Pancreas (tissue), 10 donors: ENCODE measurements around the gene RHO. TPM values are rescaled to one million over a fixed set of nuclear protein-coding genes. Genes with fewer than 3 reads are reported as not detected.
A peak's percentile ranks its signal among the peaks of the same experiment; 100 is the strongest.

Source experiments
- ATAC-seq, 4 donors: fragments of 200-7000 bp; cut with Tn5 transposase; one replicate each; pipeline versions ENCODE4 v1.8.0 to v1.9.1; 2020; ENCODE audit warnings: mild to moderate bottlenecking in 4 of 4, moderate library complexity in 4 of 4
- DNase-seq, 6 donors: peaks; one replicate each; pipeline ENCODE4 v3.0.0-alpha.2; 2020
- FAIRE-seq: peaks from 2 replicates; lab custom pipeline; 2012; peaks lifted over from hg19 to GRCh38; lab: Jason Lieb, UNC
- H3K27ac ChIP-seq, 4 donors: fragments of 200-600 bp; sonication (generic); 1 replicate in 3 of 4; 2 replicates in 1 of 4; pipeline versions ENCODE4 v1.5.0 to v1.8.0; 2020
- H3K27me3 ChIP-seq, 4 donors: fragments of 200-600 bp; one replicate each; pipeline ENCODE4 v1.8.0; 2021
- H3K36me3 ChIP-seq, 3 donors: fragments of 200-600 bp; sonication (generic) in 1 of 3; one replicate each; pipeline versions ENCODE4 v1.5.0 to v1.8.0; 2020 to 2021
- H3K4me1 ChIP-seq, 3 donors: fragments of 200-600 bp; one replicate each; pipeline ENCODE4 v1.8.0; 2021
- H3K4me3 ChIP-seq, 4 donors: fragments of 200-600 bp; sonication (generic) in 2 of 4; one replicate each; pipeline versions ENCODE4 v1.5.0 to v1.8.0; 2020 to 2021
- H3K9me3 ChIP-seq, 4 donors: fragments of 200-600 bp; one replicate each; pipeline ENCODE4 v1.8.0; 2021
- WGBS, 2 donors: extraction: QIAGEN DNeasy Blood & Tissue Kit; methylation state at CpG; one replicate each; pipeline ENCODE4 v1.1.7; 2013; 5-methylcytosine and 5-hydroxymethylcytosine counted together
- intact Hi-C, 3 donors: fragments of 100-400 bp; cut with DNase I; formaldehyde crosslinking; loops; one replicate each; pipeline versions ENCODE4 v1.11.1 to v1.14.2; 2022
- polyA plus RNA-seq, 2 donors: library from polyadenylated mRNA; stranded (reverse); fragments of 200-250 nt; gene quantifications; one replicate each; pipeline ENCODE4 v1.2.3, GENCODE V29; 2013
- total RNA-seq, 6 donors: library from RNA; stranded (reverse); fragmentation: NEBNext Ultra II Directional in 4 of 6; extraction: Animal tissue kit (Norgen Biotek cat#: 25700) in 4 of 6; gene quantifications; one replicate each; pipeline versions ENCODE4 v1.2.1 to v1.2.4, GENCODE V29; 2021 to 2023
- TF ChIP-seq, protein P1 (sequence below), 4 donors: fragments of 200-600 bp; sonication (generic) in 3 of 4; IDR thresholded peaks; one replicate each; pipeline versions ENCODE4 v1.5.0 to v1.8.0; 2021; ENCODE audit warnings: antibody characterized with exemption in 4 of 4
- donor health status: healthy with polysubstance abuse.
- donor health status: DM: no; HTN: no; CAD: no; lungs with moderate emphysema.
- donor health status: DM: no; HTN: no; CAD: no.
- donor health status: control.
- donor health status: control.
- donor health status: Bipolar disorder and iron deficiency.
- donor health status: DM: yes; HTN: yes; CAD: no.
- donor health status: DM: no; HTN: no; CAD: no.
- donor health status: DM: no; HTN: no; CAD: no.
- donor health status: DM: yes; HTN: yes; CAD: no.

RHO gene
- total and polyA plus RNA-seq, 8 donors: 0.05 TPM; not detected in 7

DNA sequence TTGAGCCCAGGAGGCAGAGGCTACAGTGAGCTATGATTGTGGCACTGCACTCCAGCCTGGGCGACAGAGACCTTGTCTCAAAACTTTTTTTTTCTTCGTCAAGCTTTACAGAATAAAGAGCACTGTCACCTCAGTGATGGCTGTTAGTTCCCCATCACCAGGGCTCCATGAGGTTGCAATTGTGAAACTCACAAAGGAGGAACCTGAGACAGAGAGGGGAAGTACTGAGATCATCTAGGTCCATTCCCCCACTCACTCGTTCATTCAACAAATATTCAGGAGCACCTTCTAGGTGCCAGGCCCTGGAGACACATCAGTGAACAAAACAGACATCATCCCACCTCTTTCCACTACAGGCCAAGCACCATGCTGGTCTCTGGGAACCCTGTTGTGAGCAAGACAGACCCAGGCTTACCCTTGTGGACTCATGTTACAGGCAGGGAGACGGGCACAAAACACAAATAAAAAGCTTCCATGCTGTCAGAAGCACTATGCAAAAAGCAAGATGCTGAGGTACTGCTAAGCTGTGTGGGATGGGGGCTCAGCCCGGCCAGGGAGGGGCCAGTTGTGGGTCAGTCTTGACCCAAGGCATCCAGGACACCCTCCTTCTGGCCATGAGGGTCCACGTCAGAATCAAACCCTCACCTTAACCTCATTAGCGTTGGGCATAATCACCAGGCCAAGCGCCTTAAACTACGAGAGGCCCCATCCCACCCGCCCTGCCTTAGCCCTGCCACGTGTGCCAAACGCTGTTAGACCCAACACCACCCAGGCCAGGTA is 2.1 kb upstream of the RHO start:
- whole genome bisulfite sequencing, 2 donors: 75 to 76% methylated on average over 12 of the region's 12 CpGs
- no peak for FAIRE-seq
- peak in 1 of 6 donors; percentile 13 for DNase-seq

DNA sequence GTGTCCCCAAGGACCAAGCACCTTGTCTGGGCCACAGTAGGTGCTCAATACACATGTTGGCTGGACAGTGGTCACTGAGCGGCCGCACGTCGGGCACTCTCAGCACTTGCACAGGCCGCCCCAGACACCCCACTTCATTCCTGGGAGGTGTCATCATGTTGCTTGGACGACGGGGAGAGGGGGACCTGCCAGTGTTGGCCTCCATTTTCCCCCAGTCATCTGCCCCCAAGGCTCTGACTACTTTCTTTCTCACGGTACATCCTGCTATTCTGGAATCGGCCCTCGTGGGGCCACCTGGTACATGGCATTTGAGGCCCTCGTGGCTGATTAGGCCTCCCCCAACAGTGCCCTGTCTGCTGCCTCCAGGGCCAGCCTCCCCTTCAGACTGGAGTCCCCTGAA is 1.2 kb upstream of the RHO start:
- Histone ChIP-seq H3K4me3 (no peak overlapping the region), H3K9me3 (no peaks in the 10 kb centered on the region), H3K27ac (no peak overlapping the region), H3K36me3 (no peaks in the 10 kb centered on the region), H3K4me1 (no peaks in the 10 kb centered on the region), H3K27me3 (no peaks in the 10 kb centered on the region)
- ATAC-seq: no peak
- 85 to 86% methylated on average over 11 of the region's 11 CpGs for WGBS, 2 donors
- no peak for FAIRE-seq
- intact Hi-C loops: no loop called here
- DNase-seq: peak in 1 of 6 donors; percentile 28
- TF ChIP-seq, protein P1, sequence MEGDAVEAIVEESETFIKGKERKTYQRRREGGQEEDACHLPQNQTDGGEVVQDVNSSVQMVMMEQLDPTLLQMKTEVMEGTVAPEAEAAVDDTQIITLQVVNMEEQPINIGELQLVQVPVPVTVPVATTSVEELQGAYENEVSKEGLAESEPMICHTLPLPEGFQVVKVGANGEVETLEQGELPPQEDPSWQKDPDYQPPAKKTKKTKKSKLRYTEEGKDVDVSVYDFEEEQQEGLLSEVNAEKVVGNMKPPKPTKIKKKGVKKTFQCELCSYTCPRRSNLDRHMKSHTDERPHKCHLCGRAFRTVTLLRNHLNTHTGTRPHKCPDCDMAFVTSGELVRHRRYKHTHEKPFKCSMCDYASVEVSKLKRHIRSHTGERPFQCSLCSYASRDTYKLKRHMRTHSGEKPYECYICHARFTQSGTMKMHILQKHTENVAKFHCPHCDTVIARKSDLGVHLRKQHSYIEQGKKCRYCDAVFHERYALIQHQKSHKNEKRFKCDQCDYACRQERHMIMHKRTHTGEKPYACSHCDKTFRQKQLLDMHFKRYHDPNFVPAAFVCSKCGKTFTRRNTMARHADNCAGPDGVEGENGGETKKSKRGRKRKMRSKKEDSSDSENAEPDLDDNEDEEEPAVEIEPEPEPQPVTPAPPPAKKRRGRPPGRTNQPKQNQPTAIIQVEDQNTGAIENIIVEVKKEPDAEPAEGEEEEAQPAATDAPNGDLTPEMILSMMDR (IDR thresholded peaks at IDR 0.05): no peak

More for the DNA sequence above, 2.1 kb upstream of the RHO start:
- no peaks in the 10 kb centered on the region for H3K36me3 ChIP-seq
- no peak overlapping the region for H3K27ac ChIP-seq
- ATAC-seq: peak in 2 of 4 donors; percentile 48 to 81
- no peaks in the 10 kb centered on the region for H3K4me1 ChIP-seq
- H3K4me3 ChIP-seq: no peak overlapping the region
- intact Hi-C loops: no loop called here
- TF ChIP-seq, protein P1 (IDR thresholded peaks at IDR 0.05): no peak
- no peaks in the 10 kb centered on the region for H3K9me3 ChIP-seq
- H3K27me3 ChIP-seq: no peaks in the 10 kb centered on the region

DNA sequence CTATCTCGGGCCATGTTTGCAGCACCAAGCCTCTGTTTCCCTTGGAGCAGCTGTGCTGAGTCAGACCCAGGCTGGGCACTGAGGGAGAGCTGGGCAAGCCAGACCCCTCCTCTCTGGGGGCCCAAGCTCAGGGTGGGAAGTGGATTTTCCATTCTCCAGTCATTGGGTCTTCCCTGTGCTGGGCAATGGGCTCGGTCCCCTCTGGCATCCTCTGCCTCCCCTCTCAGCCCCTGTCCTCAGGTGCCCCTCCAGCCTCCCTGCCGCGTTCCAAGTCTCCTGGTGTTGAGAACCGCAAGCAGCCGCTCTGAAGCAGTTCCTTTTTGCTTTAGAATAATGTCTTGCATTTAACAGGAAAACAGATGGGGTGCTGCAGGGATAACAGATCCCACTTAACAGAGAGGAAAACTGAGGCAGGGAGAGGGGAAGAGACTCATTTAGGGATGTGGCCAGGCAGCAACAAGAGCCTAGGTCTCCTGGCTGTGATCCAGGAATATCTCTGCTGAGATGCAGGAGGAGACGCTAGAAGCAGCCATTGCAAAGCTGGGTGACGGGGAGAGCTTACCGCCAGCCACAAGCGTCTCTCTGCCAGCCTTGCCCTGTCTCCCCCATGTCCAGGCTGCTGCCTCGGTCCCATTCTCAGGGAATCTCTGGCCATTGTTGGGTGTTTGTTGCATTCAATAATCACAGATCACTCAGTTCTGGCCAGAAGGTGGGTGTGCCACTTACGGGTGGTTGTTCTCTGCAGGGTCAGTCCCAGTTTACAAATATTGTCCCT is 1.2 kb downstream of the RHO start:
- H3K4me1 ChIP-seq: no peaks in the 10 kb centered on the region
- H3K4me3 ChIP-seq: no peak overlapping the region
- intact Hi-C loops: no loop called here
- ATAC-seq: no peak
- no peak for FAIRE-seq
- TF ChIP-seq, protein P1 (IDR thresholded peaks at IDR 0.05): no peak
- H3K27ac ChIP-seq: no peak overlapping the region
- peak in 1 of 6 donors; percentile 43 for DNase-seq
- 80 to 81% methylated on average over 12 of the region's 12 CpGs for WGBS, 2 donors
- H3K9me3 ChIP-seq: no peaks in the 10 kb centered on the region
- H3K27me3 ChIP-seq: no peaks in the 10 kb centered on the region
- no peaks in the 10 kb centered on the region for H3K36me3 ChIP-seq

DNA sequence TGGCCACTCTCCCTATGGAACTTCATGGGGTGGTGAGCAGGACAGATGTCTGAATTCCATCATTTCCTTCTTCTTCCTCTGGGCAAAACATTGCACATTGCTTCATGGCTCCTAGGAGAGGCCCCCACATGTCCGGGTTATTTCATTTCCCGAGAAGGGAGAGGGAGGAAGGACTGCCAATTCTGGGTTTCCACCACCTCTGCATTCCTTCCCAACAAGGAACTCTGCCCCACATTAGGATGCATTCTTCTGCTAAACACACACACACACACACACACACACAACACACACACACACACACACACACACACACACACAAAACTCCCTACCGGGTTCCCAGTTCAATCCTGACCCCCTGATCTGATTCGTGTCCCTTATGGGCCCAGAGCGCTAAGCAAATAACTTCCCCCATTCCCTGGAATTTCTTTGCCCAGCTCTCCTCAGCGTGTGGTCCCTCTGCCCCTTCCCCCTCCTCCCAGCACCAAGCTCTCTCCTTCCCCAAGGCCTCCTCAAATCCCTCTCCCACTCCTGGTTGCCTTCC is 1.9 kb downstream of the RHO start:
- Histone ChIP-seq H3K9me3 (no peaks in the 10 kb centered on the region), H3K4me1 (no peaks in the 10 kb centered on the region), H3K27ac (no peak overlapping the region), H3K4me3 (no peak overlapping the region), H3K36me3 (no peaks in the 10 kb centered on the region), H3K27me3 (no peaks in the 10 kb centered on the region)
- ATAC-seq: peak in 1 of 4 donors; percentile 34
- no peak for DNase-seq
- WGBS, 2 donors: 34 to 41% methylated on average over 6 of the region's 6 CpGs
- TF ChIP-seq, protein P1 (IDR thresholded peaks at IDR 0.05): no peak
- FAIRE-seq: no peak
- intact Hi-C loops: no loop called here
